ENCODE results near the gene KRT85.
"Not testable (repeated sequence)": the region's sequence is repeated elsewhere in the genome, so short reads cannot be mapped to it uniquely, and the experiment has no call there.

Gene KRT85

GRCh38 chr12:52366738-52367485 is at the start of gene KRT85:
KRT85 (minus strand) TSS chr12:52367481; CDS start chr12:52367405, 76 bp downstream.
- no peak for DNase-seq (ENCODE audit: low read depth in 2 of 3, low spot score in 1 of 3)

DNA sequence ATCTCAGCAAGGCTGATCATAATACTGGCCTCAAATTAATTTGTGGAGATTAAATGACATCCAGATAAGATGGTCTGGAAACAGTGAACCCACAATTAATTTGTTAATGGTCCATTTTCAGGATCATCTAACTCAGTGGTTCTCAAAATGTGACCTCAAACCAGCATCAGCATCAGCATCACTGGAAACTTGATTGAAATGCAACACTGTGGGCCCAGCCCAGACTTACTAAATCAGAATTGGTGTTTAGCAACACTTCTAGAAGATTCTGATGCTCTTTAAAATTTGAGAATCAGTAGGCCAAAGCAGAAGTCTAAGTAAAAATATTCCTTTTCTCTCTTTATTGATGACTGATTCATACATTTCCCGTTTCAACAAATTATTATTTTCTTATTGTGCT is 49.5 kb upstream of the KRT85 start:
- DNase-seq (ENCODE audit: low read depth in 2 of 3, low spot score in 1 of 3), result no peak

DNA sequence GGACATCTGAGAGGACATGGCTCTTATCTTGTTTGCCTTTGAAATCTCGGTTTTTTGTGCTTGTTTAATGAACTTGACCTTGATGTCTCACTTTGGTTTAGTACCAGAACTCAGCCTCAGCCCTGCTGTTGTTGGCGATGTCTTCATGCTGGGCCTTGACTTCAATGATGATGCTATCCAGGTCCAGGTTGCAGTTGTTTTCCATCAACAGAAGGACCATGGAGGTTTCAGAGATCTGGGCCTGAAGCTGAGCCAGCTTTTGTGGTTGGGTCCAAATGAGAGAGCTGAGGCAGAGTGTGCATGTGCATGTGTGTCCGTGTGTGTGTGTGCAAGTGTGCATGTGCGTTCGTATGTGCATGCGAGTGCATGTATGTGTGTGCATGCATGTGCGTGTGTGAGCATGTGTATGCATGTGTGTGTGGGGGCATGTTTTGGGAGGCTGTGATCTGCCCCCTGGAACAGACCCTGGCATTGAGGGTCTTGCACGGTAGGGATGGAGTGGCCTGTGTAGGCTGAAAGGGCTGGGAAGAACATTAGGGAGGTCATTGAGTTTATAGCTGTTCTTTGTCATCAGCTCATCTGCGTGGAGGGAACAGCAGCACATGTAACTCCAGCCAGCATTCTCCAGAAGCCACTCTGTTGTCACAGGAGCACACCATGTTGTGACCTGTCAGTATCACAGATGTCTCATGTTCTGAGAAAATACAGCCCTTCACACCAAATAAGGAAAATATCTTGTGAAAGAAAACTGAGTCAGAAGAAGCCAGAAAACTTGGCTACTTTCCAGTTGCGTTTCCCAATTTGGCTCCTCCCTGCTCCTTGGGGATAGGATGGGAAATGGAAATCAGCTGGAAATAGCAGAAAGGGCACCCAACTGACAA is 48.8 kb upstream of the KRT85 start:
- DNase-seq (ENCODE audit: low read depth in 2 of 3, low spot score in 1 of 3), result no peak

GRCh38 chr12:52414936-52415335 is 47.7 kb upstream of the KRT85 start:
- DNase-seq (ENCODE audit: low read depth in 2 of 3, low spot score in 1 of 3), result no peak

DNA sequence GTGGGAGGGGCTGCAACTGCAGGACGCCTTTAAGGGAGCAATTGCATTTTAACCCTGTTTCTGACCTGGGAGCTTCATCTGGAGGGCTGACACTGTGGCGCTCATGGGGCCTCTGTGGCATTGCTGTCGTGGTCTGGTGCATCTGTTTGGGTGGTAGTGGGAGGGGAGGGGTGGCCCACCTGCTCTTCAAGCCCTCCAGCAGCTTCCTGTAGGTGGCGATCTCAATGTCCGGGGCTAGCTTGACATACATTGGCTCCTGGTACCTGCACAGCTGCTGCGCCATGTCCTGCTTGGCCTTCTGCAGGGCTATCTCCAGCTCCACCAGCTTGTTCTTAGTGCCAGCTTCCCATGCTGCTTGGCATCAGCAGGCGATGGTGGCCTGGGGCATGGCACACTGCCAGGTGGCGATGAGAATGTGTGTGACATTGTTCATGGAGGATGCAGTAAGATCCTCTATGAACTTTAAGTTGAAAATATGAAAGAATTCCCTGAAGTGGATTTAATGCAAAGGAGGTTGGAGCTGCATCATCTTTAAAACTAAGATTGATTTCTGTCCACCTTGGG is 46.6 kb upstream of the KRT85 start:
- no peak for DNase-seq (ENCODE audit: low read depth in 2 of 3, low spot score in 1 of 3)

DNA sequence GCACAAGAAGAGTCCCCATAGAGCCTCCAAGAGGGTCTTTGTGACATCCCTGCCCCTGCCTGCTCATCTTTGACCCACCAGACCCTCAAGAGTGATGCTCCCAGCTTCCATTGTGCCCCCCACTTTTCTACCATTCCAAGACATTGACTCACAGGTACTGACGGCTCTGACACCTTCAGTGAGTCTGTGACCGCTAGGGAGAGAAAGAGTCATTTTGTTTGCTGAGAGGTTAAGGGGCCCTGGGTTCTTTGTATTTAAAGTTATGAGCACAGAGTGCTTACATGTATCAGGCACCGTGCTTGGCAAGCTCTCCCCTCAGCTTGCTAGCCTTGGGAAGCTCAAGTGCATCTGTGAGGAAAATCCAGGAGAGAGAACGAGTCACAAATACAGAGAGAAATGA is 45.9 kb upstream of the KRT85 start:
- no peak for DNase-seq (ENCODE audit: low read depth in 2 of 3, low spot score in 1 of 3)

GRCh38 chr12:52411815-52412214 is 44.5 kb upstream of the KRT85 start:
- DNase-seq (ENCODE audit: low read depth in 2 of 3, low spot score in 1 of 3), result no peak

DNA sequence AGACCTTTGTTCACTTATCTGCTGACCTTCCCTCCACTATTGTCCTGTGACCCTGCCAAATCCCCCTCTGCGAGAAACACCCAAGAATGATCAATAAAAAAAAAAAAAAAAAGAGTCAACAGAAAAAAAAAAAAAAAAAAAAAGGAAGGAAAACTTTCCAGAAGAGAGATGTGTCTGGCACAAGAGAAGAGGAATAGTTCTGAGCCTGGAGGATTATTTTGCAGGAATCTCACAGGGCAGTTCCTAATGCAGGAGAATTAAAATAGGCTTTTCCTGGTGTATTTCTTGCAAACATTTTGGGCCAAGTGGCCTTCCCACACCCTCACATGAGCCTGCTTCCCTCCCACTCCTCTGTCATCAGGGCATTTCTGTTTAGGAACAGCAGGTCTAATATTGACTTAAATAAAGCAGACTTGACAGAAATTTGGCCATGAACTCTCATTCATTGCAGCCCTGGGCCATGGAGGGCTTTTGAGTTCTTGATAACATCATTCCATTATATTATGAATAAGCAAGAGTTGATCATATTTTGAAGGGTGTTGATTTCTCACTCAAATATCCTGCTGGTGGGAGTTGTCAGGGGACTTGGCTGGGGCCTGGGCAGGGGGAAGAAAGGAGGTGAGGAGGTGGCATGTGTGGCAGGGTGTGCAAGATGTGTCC is 43.4 kb upstream of the KRT85 start:
- DNase-seq (ENCODE audit: low read depth in 2 of 3, low spot score in 1 of 3), result not testable (repeated sequence)

GRCh38 chr12:52407918-52408317 is 40.6 kb upstream of the KRT85 start:
- DNase-seq (ENCODE audit: low read depth in 2 of 3, low spot score in 1 of 3), result no peak

DNA sequence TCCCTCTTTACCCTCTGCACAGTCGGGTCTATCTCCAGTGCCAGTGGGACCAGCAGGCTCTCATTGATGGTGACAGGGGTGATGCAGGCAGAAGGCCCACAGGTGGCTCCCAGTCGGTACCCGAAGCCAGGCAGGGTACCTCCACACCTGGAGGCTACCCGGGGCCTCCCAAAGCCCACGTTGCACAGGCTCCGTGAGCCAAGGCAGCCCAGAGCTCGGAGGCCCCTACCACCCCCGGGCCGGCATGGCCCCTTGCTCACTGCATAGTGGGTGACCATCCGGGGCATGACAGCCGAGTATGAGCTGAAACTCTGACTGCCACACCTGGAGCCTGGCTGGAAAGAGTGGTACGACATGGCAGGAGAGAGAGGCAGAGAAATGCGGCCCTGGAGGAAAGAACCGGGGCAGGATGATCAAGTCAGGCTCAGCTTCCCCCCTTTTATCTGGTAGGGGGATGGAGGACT is 38.7 kb upstream of the KRT85 start, which contains the start of gene KRT82:
TSS of gene KRT82 (minus strand) at position 414 of the 464 bp plus-strand sequence. CDS start at position 356, 58 bp downstream.
- no peak for DNase-seq (ENCODE audit: low read depth in 2 of 3, low spot score in 1 of 3)

DNA sequence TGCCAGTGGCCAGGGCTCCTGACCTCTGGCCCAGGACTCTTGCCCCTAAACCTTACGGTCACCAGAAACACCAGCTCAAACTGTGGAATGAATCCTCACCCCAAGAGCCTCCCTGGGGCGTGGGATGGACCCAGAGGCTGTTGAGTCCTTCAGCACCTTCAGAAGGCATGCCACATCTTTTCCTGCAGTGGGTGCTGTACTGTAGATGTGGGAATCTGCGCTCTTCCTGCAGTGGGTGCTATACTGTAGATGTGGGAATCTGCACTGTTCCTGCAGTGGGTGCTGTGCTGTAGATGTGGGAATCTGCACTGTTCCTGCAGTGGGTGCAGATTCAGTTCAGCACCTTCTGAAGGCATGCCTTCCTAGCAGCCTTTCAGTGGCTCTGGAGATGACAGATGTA is 37.7 kb upstream of the KRT85 start:
- no peak for DNase-seq (ENCODE audit: low read depth in 2 of 3, low spot score in 1 of 3)

- no peak for DNase-seq (ENCODE audit: low read depth in 2 of 3, low spot score in 1 of 3)
Measured at GRCh38 chr12:52403561-52403960, 36.3 kb upstream of the KRT85 start.

GRCh38 chr12:52402873-52403540 is 35.7 kb upstream of the KRT85 start:
- no peak for DNase-seq (ENCODE audit: low read depth in 2 of 3, low spot score in 1 of 3)

GRCh38 chr12:52402377-52402776 is 35.1 kb upstream of the KRT85 start:
- DNase-seq (ENCODE audit: low read depth in 2 of 3, low spot score in 1 of 3), result no peak

- DNase-seq (ENCODE audit: low read depth in 2 of 3, low spot score in 1 of 3), result no peak
Measured at GRCh38 chr12:52401926-52402325, 34.6 kb upstream of the KRT85 start.

DNA sequence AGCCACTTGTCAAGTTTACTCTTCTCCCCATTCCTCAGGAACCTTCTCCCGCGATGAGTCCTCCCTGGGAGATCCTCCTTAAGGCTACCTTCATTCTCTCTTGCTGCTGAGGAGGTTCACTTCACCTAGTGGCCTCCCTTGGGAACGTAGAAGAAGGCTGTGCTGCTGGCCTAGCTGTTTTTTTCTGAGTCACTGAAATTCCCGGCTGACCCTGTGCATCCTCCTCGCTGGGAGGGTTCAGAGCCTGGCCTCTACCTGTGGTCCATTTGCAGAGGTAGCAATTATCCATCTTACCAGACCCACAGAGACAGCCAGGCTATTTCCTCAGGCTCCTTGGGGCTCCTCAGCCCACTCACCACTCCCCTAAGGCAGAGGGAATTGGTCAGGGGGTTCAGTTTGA is 34.2 kb upstream of the KRT85 start:
- DNase-seq (ENCODE audit: low read depth in 2 of 3, low spot score in 1 of 3), result no peak

DNA sequence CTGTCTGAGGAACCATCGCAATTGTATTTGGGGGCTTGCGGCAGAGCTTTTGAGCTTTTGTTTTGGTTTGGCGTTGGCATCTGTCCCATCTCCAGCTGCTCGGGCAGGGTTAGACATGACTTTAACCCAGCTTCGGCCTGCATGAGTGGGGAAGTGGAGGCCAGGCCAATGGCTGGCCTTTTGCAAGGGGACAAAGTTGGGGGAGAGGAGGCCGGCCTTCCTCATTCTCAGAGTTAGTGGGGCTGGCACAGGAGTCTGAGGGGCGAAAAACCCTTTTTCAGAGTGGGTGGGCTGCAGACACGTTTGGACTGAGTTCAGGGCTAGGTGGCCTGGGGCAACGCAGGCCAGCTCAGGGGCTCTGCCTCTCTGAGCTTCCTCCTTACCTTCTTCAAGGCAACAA is 33.6 kb upstream of the KRT85 start:
- no peak for DNase-seq (ENCODE audit: low read depth in 2 of 3, low spot score in 1 of 3)

DNA sequence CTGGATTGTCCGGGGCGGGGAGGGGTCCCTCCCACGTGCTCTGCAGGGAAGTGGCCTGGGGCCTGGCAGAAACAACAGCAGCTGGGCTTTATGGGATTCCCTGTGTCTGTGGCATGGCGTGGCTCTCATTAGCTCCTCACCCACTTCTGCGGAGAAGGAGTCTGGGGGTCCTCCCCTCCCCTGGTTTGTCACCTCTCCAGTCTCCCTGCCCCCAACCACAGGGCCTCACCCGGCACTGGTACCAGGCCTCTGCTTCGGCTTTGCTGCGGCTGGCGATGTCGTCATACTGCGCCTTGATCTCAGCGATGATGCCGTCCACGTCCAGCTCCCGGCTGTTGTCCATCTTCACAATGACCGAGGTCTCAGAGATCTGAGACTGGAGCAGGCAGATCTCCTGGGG is 32.5 kb upstream of the KRT85 start:
- DNase-seq (ENCODE audit: low read depth in 2 of 3, low spot score in 1 of 3), result no peak

DNA sequence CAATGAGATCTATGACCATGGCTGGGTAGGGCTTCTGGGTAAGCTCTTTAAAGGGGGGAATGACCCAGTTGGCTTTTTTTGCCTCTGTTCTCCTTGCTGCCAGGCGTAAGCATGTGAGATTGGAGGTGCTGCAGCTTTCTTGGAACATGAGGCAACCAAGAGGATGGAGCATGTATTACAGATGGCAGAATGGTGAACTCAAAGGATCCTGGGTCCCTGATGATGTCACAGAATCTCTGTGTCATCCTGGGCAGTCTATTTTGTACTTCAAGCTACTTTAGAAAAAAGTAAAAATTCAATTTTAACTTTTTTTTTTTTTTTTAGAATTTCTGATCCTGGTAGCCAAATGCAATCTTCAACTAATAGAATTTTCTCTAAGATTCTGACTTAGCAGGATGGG is 30.9 kb upstream of the KRT85 start:
- no peak for DNase-seq (ENCODE audit: low read depth in 2 of 3, low spot score in 1 of 3)

DNA sequence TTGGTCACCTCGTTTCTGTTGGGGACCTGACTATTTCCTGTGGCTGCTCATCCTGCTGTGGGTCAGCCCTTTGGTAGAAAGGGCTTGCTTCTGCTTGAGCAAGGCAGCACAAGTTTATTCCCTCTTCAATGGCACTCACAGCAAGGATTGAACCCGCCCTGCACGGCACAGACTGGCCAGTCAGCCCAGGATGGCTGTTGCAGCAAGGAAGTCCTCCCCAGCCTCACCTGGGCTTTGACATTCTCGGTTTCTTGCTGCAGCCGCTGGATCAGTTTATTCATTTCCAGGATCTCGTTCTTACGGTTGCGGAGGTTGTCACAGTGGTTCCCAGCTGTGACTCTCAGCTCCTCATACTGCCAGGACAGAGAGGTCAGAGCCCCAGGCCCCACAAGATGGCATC is 29.4 kb upstream of the KRT85 start:
- no peak for DNase-seq (ENCODE audit: low read depth in 2 of 3, low spot score in 1 of 3)

All from stimulated activated CD4-positive, alpha-beta T cell treated with anti-CD3 and anti-CD28 coated beads, Interleukin-12 subunit alpha, Interleukin-12 subunit beta, amount 100 ng/mL, for 48 hours (primary cell).